Measurements from ENCODE around the gene ZNF883.
A peak's percentile ranks its signal among the peaks of the same experiment; 100 is the strongest.
"Not testable (repeated sequence)": the region's sequence is repeated elsewhere in the genome, so short reads cannot be mapped to it uniquely, and the experiment has no call there.

Gene ZNF883

DNA sequence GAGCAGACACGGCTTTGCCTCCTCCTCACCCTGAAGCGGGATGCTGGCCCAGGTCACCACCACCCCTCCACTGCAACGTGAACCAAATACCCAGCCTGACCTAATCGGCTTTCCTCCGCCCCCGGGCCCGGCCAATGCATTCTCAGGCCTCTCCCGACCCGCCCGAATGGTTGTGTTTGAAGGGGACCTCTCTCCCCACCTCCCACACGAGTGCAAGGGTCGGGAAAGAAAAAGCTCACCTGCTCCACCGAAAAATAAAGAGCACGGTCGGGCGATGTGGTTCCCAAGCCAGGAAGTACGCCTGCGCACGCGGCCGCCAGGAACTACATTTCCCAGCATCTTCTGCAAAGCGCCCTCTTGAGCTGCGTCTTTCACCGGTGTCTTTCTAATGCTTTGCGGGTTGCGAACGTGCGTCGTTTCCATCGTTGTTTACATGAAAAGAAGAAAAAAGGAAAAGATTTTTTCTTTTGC, at the start of gene ZNF883:
Gene ZNF883 (minus strand): TSS at position 282 of the 471 bp plus-strand sequence.
- DNase-seq (ENCODE audit: low spot score): peak; percentile 75

DNA sequence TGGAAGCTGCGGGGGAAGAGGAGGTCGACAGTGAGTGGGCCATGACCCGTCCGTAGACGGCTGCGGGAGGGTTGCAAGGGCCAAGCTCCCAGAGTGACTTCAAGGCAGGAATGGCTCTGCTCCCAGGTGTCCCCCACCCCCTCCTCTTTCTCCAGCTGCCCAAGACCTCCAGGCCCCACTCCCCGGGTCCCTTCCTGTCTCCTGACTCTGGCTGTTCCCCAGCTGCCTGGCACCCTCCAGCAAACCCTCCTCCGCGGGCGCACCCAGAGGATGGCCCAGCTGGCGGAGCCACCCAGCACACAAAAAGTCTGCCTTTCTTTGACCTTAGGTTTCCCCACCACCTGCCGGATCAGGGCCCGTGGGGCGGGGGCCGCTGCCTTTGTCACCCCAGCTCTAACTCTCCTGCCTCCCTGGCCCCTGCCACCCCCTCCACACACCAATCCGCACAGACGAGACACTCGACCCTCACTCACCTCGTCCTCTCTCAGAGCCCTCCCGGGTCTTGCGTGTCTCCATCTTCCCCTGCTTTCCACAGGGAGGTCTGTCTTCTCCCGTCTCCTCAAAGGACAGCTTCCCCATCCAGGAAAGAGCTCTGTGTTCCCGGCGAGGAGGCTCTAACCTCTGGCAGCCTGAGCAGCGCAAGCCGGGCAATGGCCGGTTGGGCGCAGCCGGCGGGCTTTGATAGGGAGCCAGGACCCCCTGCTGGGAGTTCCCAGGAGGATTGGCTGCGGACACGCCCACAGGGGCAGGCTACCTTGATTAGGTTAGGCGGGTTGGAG, 49.3 kb upstream of the ZNF883 start:
- DNase-seq (ENCODE audit: low spot score): not testable (repeated sequence)

DNA sequence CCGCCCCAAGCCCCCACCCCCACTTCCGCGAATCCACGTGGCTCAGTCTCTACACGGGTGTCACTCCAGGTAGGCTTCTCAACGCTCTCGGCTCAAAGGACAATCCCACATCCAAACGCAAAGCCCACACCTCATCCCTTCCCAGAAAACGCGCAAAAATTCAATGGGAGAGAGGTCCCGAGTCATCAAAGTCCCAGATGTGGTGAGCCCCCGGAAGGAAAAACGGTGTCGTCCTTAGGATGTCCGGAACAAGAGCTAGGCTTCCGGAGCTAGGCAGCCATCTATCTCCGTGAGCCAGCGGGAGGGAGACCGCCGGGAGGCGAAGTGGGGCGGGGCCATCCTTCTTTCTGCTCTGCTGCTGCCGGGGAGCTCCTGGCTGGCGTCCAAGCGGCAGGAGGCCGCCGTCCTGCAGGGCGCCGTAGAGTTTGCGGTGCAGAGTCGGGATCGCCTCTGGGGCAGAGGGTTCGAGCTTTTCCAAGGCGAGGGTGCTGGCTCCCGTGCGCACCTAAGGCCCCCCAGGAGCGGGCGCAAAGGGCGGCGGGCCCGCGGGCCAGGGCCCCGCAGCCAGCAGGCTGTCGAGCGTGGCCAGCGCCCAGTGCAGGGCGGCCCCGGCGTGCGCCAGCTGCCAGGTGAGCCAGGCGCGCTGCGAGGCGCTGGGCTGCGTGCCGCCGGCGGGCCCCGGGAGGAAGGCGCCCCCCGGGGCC, 47.7 kb upstream of the ZNF883 start:
- DNase-seq (ENCODE audit: low spot score): not testable (repeated sequence)

DNA sequence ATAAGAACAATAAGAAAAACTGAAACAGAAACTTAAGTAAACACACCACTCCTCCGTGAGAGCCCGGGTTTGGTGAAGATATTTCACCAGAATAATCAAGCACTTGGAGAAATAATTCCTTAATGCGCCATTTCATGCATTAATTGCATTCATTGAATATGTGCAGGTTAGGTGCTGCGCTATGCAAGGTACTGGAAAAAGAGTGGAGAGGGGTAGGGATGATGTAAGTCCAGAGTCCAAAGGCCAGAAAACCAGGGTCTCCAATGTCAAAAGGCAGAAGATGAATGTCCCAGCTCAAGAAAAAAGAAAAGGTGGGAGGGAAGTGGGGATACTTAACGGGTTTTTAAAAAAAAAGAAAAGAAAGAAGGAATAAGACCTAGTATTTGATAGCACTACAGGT, 45.2 kb upstream of the ZNF883 start:
- DNase-seq (ENCODE audit: low spot score): peak; percentile 12

DNA sequence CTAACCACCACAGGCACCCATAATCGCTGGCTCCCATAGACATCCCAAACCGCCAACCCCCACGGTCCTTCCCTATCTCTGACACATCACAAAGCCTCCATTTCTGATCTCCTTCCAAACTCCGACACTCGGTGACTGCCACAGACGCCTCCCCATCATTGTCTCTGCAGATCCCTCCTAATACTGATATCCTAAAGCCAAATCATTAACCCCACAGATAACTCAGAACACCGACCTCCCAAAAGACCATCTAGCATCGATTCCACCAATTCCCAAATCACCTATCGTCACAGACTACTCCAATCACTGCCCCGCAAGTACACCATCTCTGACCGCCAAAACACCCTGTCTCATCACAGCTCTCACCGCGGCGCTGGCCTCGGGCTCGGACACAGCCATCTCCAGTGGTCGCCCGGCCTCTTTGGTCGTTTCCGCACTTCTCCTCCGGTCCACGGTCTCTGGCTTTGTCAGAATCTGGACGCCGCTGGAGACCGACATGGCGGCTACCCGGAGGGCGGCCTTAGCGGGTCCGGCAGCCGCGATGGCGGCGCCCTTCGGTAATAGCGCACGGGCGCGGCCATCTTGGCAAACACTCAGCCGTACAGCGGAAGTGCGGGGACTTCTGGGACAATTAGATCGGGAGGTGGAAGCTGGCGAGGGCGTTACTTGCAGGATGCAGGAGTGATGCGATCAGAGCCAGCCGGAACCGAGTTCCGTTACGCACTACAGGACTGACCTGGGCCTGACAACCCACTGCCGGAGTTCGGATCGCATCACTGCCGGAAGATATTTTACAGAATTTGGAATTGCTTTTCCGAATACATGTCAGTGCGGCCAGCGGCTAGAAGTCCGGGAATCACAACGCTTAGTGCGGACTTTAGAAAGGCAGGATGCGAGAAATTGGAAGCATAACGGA, 44.5 kb upstream of the ZNF883 start, which contains the start of gene ZFP37:
Gene ZFP37 (minus strand): TSS at position 534 of the 916 bp plus-strand sequence. CDS start 36 bp downstream, at position 498.
- peak; percentile 95 for DNase-seq (ENCODE audit: low spot score)

DNA sequence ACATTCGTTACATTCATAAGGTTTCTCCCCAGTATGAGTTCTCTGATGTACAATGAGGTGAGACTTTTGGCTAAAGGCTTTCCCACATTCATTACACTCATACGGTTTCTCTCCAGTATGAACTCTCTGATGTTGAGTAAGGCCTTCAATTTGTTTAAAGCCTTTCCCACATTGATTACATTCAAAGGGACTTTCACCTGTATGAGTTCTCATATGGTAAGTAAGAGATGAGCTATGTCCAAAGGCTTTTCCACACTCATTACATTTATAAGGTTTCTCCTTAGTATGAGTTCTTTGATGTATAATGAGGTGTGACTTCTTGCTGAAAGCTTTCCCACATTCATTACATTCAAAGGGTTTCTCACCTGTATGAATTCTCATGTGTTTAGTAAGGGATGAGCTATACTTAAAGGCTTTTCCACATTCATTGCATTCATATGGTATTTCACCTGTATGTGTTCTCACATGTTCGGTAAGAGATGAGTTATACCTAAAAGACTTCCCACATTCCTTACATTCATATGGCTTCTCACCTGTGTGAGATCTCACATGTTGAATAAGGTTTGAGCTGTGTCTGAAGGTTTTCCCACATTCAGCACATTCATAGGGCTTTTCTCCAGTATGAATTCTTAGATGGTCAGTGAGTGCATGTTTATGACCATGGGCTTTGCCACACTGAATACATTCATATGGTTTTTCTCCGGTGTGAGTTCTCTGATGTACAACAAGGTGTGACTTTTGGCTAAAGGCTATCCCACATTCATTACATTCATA, 31.1 kb upstream of the ZNF883 start:
- no peak for DNase-seq (ENCODE audit: low spot score)

DNA sequence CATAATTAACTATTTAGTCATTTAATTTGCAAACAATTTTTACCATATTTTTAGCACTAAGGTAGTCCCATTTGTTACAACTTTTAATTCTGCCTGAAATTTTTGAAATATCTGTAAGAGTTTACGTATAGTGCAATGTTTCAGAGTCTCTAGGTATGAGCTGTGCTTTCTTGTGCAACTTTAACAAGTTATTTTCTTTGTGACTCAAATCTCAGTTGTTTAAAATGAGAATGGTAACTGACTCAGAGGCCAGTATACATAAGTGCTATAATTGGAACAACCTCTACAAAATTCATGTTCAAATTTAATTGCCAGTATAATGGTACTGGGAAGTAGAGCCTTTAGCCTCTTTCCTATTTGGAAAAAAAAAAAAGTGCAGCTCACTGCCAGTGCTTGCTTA, 14.2 kb upstream of the ZNF883 start:
- peak; percentile 6 for DNase-seq (ENCODE audit: low spot score)

DNA sequence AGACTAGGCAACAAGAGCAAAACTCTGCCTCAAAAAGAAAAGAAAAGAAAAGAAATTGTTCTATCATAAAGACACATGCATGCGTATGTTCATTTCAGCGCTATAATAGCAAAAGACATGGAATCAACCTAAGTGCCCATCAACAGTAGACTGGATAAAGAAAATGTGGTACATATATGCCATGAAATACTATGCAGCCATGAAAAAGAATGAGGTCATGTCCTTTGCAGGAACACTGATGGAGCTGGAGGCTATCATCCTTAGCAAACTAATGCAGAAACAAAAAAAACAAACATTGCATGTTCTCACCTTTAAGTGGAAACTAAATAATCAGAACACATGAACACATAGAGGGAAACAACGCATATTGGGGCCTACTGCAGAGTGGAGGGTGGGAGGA, 6.3 kb upstream of the ZNF883 start:
- DNase-seq (ENCODE audit: low spot score): no peak

DNA sequence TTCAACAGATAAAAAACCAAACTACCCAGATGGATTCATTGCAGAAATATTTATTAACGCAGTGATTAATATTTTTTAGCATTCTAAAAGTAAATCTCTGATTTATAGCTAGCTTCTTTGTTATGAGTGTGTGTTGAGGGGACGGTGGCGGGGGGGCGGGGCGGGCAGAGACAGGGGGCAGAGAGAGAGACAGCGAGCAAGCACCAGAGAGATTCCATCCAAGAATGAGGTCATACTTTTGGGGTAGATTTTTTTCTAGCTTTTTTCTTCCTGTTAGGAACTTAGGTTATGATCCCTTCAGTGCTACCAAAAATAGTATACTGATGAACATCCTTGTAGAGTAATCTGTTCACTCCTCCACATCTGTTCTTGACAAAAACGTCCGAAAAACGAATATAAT, 500 bp upstream of the ZNF883 start:
- DNase-seq (ENCODE audit: low spot score): no peak

DNA sequence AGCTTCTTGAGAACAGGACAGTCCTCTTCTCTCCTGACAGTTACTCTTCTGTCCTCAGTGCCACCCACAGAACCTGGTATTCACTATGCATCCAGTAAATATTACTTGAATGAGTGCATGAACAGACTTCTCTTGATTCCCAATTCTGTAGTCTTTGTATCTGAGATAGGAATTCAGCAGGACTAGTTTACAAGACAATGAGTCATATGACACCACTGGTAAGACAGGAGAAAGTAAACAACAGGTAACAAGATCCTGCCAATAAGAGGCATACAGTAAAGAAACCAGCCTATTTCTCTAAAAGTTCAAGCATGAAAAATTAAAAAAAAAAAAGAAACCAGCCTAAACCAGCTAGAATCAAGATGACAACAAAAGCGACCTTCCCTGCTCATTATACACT, 6.2 kb downstream of the ZNF883 start:
- no peak for DNase-seq (ENCODE audit: low spot score)

DNA sequence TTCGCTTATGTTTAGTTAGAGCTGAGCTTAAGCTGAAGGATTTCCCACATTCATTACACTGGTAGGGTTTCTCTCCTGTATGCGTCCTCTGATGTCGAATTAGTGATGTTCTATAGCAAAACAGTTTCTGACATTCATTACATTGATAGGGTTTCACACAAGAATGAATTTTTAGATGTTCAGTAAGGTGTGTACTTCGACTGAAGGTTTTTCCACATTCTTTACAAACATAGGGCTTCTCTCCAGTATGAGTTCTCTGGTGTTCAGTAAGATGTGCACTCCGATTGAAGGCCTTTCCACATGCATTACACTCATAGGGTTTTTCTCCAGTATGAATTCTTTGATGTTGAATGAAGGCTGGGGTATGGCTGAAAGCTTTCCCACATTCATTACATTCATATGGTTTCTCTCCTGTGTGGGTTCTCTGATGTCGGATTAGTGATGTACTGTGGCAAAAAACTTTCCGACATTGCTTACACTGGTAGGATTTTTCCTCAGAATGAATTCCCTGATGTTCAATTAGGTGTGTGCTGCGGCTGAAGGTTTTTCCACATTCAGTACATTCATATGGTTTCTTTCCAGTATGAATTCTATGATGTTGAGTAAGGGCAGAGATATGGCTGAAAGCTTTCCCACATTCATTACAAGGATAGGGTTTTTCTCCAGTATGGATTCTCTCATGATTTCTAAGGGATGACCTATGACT, 14.6 kb downstream of the ZNF883 start:
- DNase-seq (ENCODE audit: low spot score): no peak

DNA sequence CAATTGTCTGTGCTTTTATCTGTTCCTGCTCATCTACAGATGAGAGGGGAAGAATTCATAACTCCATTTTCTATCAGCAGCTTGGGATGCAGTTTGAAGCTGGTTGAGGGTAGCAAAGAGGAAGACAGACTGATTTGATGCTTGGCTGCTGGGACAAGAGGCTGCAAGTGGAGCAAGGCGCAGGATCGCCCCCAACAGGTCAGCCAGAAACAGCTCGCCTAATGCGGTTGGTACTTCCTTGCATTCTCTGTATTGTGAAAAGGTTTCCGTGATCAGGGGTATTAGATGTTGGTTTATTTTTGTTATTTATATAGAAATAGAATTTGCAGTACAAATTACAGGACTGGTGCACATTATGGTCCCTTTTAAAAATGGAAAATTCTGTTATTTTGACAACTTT, 40.6 kb downstream of the ZNF883 start:
- peak; percentile 10 for DNase-seq (ENCODE audit: low spot score)

DNA sequence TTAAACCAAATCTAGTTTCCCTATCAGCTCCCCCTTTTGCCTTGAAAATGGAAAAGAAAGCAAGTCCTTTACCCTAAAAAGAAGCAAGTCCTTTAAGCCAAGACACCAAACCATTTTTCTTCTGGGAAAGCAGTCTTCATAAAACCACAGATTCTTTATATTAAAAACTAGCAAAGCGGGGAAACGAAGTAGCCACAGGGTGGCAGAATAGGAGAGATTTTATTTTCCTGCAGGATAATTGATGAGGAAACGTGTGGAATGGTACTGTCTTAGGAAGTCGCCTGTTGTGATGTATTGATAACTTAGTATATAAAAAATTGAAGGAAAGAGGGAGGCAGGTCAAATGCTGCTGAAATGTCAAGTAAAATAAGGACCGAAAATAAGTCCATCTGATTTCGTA, 41.1 kb downstream of the ZNF883 start:
- no peak for DNase-seq (ENCODE audit: low spot score)

DNA sequence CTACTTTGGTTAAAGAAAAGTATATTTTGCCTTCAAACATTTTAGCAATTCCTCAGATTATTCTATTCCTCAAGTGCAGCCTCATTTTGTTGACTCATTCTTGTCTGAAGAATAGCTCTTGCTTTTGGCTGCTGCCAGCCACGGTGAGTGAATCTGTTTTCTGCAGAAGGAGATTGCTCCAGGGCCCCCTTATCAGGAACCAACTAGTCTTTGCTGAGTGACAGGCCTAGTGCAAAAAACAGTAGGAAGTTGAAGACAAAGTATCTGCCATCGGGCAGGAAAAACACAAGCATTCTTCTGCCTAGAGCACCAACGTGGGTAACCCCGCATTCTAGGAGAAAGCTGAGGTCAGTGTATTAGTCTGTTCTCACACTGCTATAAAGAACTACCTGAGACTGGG, 42.3 kb downstream of the ZNF883 start:
- no peak for DNase-seq (ENCODE audit: low spot score)

DNA sequence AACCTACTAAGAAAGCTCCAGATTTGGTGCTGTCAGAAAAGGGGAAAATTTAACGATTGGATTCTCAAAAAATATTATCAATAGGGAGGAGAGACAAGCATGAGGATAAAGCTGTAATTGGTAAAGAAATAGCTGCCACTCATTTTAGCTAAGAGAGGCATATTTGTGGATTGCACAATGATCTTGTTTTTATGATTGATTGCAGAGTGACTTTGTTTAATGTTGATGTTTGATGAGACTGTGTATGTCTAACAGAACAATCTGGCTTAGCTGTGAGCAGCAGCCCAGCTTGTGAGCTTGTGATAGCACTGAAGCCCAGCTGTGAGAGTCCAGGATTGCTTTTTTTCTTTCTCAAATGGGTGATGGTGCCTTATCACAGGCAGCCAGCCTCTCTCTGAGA, 56.4 kb downstream of the ZNF883 start:
- no peak for DNase-seq (ENCODE audit: low spot score)

DNA sequence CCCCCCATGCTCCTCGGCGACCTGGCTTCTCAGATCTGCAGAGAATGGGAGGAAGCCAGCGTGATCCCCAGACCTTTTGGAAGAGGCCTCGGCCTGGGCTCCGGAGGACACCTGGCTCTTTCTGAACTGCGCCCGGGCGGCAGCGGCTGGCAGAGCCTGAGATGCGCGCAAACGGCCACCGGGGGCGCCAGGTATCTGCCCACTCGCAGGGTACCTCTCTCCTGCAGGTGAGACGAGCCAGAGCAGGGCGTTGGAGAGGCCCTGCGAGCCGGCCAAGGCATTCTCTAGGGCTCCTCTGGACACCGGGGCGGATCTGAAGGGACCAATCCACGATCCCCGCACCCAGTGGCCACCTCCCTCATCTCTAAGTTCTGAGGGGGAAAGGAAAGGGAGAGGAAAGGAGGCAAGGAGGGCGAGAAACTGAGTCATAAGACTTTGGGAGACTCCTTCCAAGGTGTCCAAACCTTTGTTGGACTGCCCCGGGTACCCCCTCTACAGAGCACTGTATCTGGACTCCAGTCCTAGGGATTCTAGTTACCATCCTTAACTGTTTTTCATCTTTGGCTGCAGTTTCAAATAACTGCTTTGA, 66.3 kb downstream of the ZNF883 start:
- no peak for DNase-seq (ENCODE audit: low spot score)

DNA sequence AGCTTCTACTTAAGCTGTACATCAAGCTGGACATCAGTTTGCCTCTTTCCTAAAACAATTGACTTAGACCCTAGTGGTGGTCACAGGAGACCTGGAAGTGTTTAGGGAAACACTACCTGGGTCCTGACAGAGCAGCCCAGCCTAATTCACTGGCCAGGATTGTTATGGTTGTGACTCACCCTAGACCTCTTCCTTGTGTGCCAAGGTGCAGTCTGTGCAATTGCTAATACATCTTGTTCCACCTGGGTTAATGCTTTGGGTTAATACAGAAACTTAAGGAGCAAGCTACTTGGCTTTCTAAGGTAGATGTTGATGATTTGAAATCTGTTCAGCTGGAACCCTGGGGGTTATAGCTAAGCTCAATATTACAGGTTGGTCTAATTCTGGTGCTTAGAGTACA, 72.6 kb downstream of the ZNF883 start:
- no peak for DNase-seq (ENCODE audit: low spot score)

DNA sequence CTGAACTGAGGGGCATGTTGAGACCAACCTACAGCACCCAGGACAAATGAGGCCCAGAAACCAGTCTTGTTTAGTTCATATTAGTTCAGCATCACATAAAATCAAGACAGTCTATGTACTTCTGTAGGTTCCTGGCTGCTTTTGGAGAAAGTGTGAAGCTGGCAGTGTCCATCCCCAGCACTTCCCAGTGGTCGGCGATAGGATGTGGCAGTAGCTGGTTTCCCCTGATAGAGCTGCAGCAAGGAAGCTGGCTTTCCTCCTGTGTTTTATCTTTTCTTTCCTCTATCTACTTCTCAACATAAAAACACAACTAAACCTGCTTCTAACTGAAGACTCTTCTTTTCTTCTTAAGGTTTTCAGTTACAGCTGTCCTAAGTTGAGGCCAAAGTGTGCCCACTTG, 78.3 kb downstream of the ZNF883 start:
- no peak for DNase-seq (ENCODE audit: low spot score)

DNA sequence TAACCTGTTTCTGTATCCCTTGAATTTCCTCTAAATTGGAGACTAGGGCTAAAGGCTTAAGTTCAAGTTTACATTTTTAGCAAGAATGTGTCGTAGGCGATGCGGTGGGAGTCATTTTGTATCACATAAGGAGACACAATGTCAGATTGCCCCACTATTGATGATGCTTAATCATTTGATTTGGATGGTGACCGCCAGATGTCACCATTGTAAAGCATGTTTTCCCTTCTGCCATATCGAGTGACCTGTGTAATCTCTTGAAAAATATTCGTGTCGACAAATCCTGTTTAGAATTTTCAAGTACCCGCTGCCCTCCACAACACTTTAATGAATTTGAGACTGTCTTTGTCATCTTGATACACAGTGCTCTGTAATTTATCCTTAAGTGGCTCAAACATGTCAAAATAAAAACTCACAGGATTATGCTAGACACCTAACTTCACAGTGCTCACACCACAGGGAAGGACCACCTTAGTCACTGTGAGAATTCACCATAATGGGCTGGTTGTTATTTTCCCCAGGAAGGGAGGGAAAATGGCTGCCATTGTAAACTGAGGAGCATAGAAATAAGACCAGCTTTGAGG, 86.8 kb downstream of the ZNF883 start:
- peak; percentile 28 for DNase-seq (ENCODE audit: low spot score)

DNA sequence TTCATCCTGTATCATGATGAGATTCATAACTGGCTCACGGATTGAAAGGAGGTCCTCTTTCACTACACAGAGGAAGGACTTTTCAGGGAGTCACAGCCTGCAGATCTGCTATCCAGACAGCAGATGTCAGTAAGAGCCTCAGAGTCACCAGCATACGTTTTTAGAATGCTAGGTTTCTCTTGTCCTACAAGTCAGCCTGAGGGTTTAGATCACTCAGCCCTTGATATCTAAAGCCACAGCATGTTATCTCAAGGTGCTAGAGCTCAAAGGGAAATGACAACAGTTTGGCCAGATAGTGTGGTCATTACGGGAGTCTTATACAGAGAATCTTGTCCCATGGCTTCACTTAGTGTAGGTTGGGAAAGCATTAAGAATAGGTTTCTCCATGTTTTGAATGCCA, 90.4 kb downstream of the ZNF883 start:
- DNase-seq (ENCODE audit: low spot score): peak; percentile 48
